Transverse colon (tissue), 3 donors: ENCODE results near the gene APBB2.

ENCODE experiments used
- POLR2A ChIP-seq: fragments of 450-650 bp; IDR thresholded peaks from one replicate; pipeline ENCODE4 v1.6.1; 2016; ENCODE audit warnings: antibody characterized with exemption, mild to moderate bottlenecking, moderate library complexity
- TF ChIP-seq, protein P1 (sequence below), 5 experiments: fragments of 200-600 bp in 3 of 5; fragments of 450-650 bp in 2 of 5; sonication (generic) in 3 of 5; IDR thresholded peaks; 1 replicate in 2 of 5; 2 replicates in 3 of 5; pipeline ENCODE4 v1.5.1; 2016 to 2017; ENCODE audit warnings: antibody characterized with exemption in 5 of 5, inconsistent platforms in 3 of 5, mild to moderate bottlenecking in 2 of 5, moderate library complexity in 1 of 5

DNA sequence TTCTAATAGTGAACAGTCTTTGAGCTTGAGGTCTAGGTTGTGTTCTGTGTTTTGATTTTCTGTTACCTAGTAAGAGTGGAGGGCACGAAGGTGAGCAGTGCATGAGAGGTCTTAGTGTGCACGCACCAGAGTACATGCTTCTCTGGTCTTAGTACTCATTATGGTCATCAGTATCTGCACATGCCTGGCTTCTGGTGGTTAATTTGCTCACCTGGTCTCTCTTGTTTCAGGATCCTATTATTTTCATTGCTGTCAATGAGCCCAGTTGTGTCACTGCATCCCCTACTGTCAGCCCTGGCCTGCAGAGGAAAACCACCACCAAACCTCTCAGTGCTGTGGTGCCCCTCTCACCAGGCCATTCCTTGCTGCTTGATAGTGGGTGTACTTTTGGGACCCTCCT lies 409.7 kb downstream of the APBB2 start:
- TF ChIP-seq, protein P1, sequence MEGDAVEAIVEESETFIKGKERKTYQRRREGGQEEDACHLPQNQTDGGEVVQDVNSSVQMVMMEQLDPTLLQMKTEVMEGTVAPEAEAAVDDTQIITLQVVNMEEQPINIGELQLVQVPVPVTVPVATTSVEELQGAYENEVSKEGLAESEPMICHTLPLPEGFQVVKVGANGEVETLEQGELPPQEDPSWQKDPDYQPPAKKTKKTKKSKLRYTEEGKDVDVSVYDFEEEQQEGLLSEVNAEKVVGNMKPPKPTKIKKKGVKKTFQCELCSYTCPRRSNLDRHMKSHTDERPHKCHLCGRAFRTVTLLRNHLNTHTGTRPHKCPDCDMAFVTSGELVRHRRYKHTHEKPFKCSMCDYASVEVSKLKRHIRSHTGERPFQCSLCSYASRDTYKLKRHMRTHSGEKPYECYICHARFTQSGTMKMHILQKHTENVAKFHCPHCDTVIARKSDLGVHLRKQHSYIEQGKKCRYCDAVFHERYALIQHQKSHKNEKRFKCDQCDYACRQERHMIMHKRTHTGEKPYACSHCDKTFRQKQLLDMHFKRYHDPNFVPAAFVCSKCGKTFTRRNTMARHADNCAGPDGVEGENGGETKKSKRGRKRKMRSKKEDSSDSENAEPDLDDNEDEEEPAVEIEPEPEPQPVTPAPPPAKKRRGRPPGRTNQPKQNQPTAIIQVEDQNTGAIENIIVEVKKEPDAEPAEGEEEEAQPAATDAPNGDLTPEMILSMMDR (IDR thresholded peaks at IDR 0.05) = no peak
- TF ChIP-seq POLR2A = no peak
